ENCODE results near the gene SOX9. TPM values are rescaled to one million over a fixed set of nuclear protein-coding genes. Genes with fewer than 3 reads are reported as not detected.

SOX9 gene
- total and polyA plus RNA-seq, 2 donors from 2014 or later: 5.8 to 79.3 TPM

- H3K4me3 ChIP-seq (ENCODE audit: low read length in 3 of 3): no peak overlapping the region
- no peak for TF ChIP-seq CTCF (IDR thresholded peaks at IDR 0.05; ENCODE audit: borderline replicate concordance, extremely low read depth, insufficient read depth)
- H3K36me3 ChIP-seq (ENCODE audit: control insufficient read depth in 2 of 3, insufficient read depth in 3 of 3, low read length in 3 of 3): no peaks in the 10 kb centered on the region
- H3K27me3 ChIP-seq (ENCODE audit: control insufficient read depth, insufficient read depth, low read length): no peaks in the 10 kb centered on the region
- no peak for FAIRE-seq
- no peaks in the 10 kb centered on the region for H3K9me3 ChIP-seq (ENCODE audit: control insufficient read depth in 2 of 3, insufficient read depth in 1 of 3, low read length in 3 of 3)
- H3K27ac ChIP-seq (ENCODE audit: low read depth in 2 of 2, low read length in 2 of 2): no peak overlapping the region
- DNase-seq: no peak
- H3K9ac ChIP-seq (ENCODE audit: low read length in 3 of 3): no peak overlapping the region
- intact Hi-C loops (cut with DNase I): no loop called here
- no peaks in the 10 kb centered on the region for H3K4me1 ChIP-seq (ENCODE audit: control insufficient read depth in 2 of 3, insufficient read depth in 2 of 3, low read depth in 1 of 3, low read length in 3 of 3)
Observed at GRCh38 chr17:72076678-72077030, 44.2 kb upstream of the SOX9 start.

GRCh38 chr17:72077326-72077960, 43.4 kb upstream of the SOX9 start:
- H3K9me3 ChIP-seq (ENCODE audit: control insufficient read depth in 2 of 3, insufficient read depth in 1 of 3, low read length in 3 of 3): no peaks in the 10 kb centered on the region
- no peak overlapping the region for H3K9ac ChIP-seq (ENCODE audit: low read length in 3 of 3)
- DNase-seq (no peak), FAIRE-seq (no peak)
- TF ChIP-seq CTCF (IDR thresholded peaks at IDR 0.05; ENCODE audit: borderline replicate concordance, extremely low read depth, insufficient read depth): no peak
- H3K27ac ChIP-seq (ENCODE audit: low read depth in 2 of 2, low read length in 2 of 2): no peak overlapping the region
- intact Hi-C loops (cut with DNase I): no loop called here
- no peak overlapping the region for H3K4me3 ChIP-seq (ENCODE audit: low read length in 3 of 3)
- no peaks in the 10 kb centered on the region for H3K36me3 ChIP-seq (ENCODE audit: control insufficient read depth in 2 of 3, insufficient read depth in 3 of 3, low read length in 3 of 3)
- H3K4me1 ChIP-seq (ENCODE audit: control insufficient read depth in 2 of 3, insufficient read depth in 2 of 3, low read depth in 1 of 3, low read length in 3 of 3): no peaks in the 10 kb centered on the region
- H3K27me3 ChIP-seq (ENCODE audit: control insufficient read depth, insufficient read depth, low read length): no peaks in the 10 kb centered on the region

DNA sequence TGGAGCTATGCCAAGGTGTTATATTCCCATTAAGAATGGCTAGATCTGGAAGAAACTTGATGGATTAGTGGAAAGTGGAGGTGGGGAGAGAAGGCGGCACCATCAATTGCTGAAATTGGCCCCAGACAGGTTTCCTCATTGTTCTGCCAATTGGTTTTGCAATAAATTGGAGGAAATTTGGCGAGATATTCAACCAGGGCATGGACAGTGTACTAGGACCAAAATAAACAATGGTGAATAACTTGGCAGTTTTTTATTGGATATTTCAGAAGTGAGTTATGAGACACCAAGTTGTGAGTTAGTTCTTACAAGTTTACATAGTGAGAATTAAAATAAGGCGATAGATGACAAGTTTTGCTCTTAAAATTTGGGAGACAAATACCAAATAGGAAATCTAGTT, 41.1 kb upstream of the SOX9 start:
- Histone ChIP-seq H3K4me3 (ENCODE audit: low read length in 3 of 3) (no peak overlapping the region), H3K9me3 (ENCODE audit: control insufficient read depth in 2 of 3, insufficient read depth in 1 of 3, low read length in 3 of 3) (no peaks in the 10 kb centered on the region), H3K4me1 (ENCODE audit: control insufficient read depth in 2 of 3, insufficient read depth in 2 of 3, low read depth in 1 of 3, low read length in 3 of 3) (no peaks in the 10 kb centered on the region), H3K36me3 (ENCODE audit: control insufficient read depth in 2 of 3, insufficient read depth in 3 of 3, low read length in 3 of 3) (no peaks in the 10 kb centered on the region), H3K27ac (ENCODE audit: low read depth in 2 of 2, low read length in 2 of 2) (no peak overlapping the region), H3K9ac (ENCODE audit: low read length in 3 of 3) (no peak overlapping the region), H3K27me3 (ENCODE audit: control insufficient read depth, insufficient read depth, low read length) (no peaks in the 10 kb centered on the region)
- TF ChIP-seq CTCF (IDR thresholded peaks at IDR 0.05; ENCODE audit: borderline replicate concordance, extremely low read depth, insufficient read depth): no peak
- no peak for DNase-seq
- intact Hi-C loops (cut with DNase I): no loop called here
- FAIRE-seq: no peak

DNA sequence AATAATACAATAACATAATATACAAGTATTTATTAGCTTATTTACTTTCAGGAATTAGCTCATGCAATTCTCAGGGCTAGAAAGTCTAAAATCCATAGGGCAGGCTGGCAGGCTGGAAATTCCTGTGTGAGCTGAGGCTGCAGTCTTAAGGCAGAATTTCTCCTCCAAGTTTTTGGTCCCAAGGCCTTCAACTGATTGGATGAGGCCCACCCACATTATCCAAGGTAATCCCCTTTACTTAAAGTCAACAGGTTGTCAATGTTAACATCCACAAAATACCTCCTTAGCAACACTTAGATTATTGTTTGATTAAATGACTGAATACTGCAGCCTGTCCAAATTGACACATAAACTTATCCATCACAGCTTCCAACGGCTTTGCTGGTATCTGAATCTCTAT, 32.9 kb upstream of the SOX9 start:
- no peaks in the 10 kb centered on the region for H3K36me3 ChIP-seq (ENCODE audit: control insufficient read depth in 2 of 3, insufficient read depth in 3 of 3, low read length in 3 of 3)
- intact Hi-C loops (cut with DNase I): no loop called here
- no peak for TF ChIP-seq CTCF (IDR thresholded peaks at IDR 0.05; ENCODE audit: borderline replicate concordance, extremely low read depth, insufficient read depth)
- no peaks in the 10 kb centered on the region for H3K27me3 ChIP-seq (ENCODE audit: control insufficient read depth, insufficient read depth, low read length)
- FAIRE-seq: no peak
- no peak overlapping the region for H3K4me3 ChIP-seq (ENCODE audit: low read length in 3 of 3)
- H3K9me3 ChIP-seq (ENCODE audit: control insufficient read depth in 2 of 3, insufficient read depth in 1 of 3, low read length in 3 of 3): no peaks in the 10 kb centered on the region
- H3K4me1 ChIP-seq (ENCODE audit: control insufficient read depth in 2 of 3, insufficient read depth in 2 of 3, low read depth in 1 of 3, low read length in 3 of 3): no peaks in the 10 kb centered on the region
- H3K27ac ChIP-seq (ENCODE audit: low read depth in 2 of 2, low read length in 2 of 2): no peak overlapping the region
- H3K9ac ChIP-seq (ENCODE audit: low read length in 3 of 3): no peak overlapping the region
- DNase-seq: no peak

All from kidney (tissue), 14 donors.